CD4-positive, alpha-beta T cell (primary cell): ENCODE data around the gene CPNE4. TPM values are rescaled to one million over a fixed set of nuclear protein-coding genes. Genes with fewer than 3 reads are reported as not detected.

Source experiments
- ATAC-seq: fragments of 200-7000 bp; cut with Tn5 transposase; one replicate; pipeline ENCODE4 v1.10.0; 2022; ENCODE audit warnings: mild to moderate bottlenecking; ENCODE audit not compliant: poor library complexity
- CTCF ChIA-PET: fragments of 350-600 bp; sonication (Branson Sonifier 250); formaldehyde crosslinking; loops from one replicate; lab custom pipeline; 2021; ENCODE audit warnings: antibody characterized with exemption, inconsistent platforms; lab: Charles Lee
- POLR2A ChIA-PET: fragments of 350-600 bp; sonication (Branson Sonifier 250); formaldehyde crosslinking; loops from one replicate; lab custom pipeline; 2021; ENCODE audit warnings: antibody characterized with exemption, inconsistent platforms; lab: Charles Lee
- DNase-seq, 14 experiments: peaks; one replicate each; pipeline ENCODE4 v3.0.0-alpha.2; 2013 to 2020; ENCODE audit warnings: mixed read lengths in 2 of 14
- H3K27ac ChIP-seq, 2 donors: one replicate each; pipeline versions ENCODE4 v1.5.1 to v1.7.0; 2013; ENCODE audit warnings: low read length in 2 of 2, low read depth in 1 of 2, mild to moderate bottlenecking in 1 of 2
- H3K27me3 ChIP-seq, 2 experiments: 1 replicate in 1 of 2; 2 replicates in 1 of 2; pipeline versions ENCODE4 v1.6.1 to v1.7.0; 2013; ENCODE audit warnings: low read length in 2 of 2, control low read depth in 1 of 2, mild to moderate bottlenecking in 1 of 2, moderate library complexity in 1 of 2; ENCODE audit not compliant: insufficient read depth in 2 of 2, control insufficient read depth in 1 of 2
- H3K36me3 ChIP-seq: one replicate; pipeline ENCODE4 v1.6.1; 2013; ENCODE audit warnings: low read length, control low read depth; ENCODE audit not compliant: insufficient read depth
- H3K4me1 ChIP-seq: one replicate; pipeline ENCODE4 v1.6.1; 2013; ENCODE audit warnings: low read length, control low read depth; ENCODE audit not compliant: insufficient read depth
- H3K4me3 ChIP-seq: one replicate; pipeline ENCODE4 v1.5.1; 2013; ENCODE audit warnings: mild to moderate bottlenecking, low read length, moderate library complexity
- H3K9me3 ChIP-seq, 2 experiments: 1 replicate in 1 of 2; 2 replicates in 1 of 2; pipeline versions ENCODE4 v1.6.1 to v1.7.0; 2013; ENCODE audit warnings: low read length in 2 of 2, mild to moderate bottlenecking in 2 of 2, control low read depth in 1 of 2, moderate library complexity in 1 of 2; ENCODE audit not compliant: control insufficient read depth in 1 of 2, insufficient read depth in 1 of 2
- H3K27ac Mint-ChIP-seq: one replicate; pipeline ENCODE4 v1.8.0; 2020; ENCODE audit warnings: mixed read lengths
- H3K27me3 Mint-ChIP-seq: one replicate; pipeline ENCODE4 v1.8.0; 2021; ENCODE audit warnings: mixed read lengths
- H3K36me3 Mint-ChIP-seq: one replicate; pipeline ENCODE4 v1.8.0; 2021; ENCODE audit warnings: low read depth, mixed read lengths
- H3K4me1 Mint-ChIP-seq: one replicate; pipeline ENCODE4 v1.8.0; 2021; ENCODE audit warnings: low read depth, mixed read lengths
- H3K4me3 Mint-ChIP-seq: one replicate; pipeline ENCODE4 v1.8.0; 2020; ENCODE audit warnings: mild to moderate bottlenecking, mixed read lengths
- H3K9me3 Mint-ChIP-seq: one replicate; pipeline ENCODE4 v1.8.0; 2020; ENCODE audit warnings: mixed read lengths
- CTCF ChIP-seq: fragments of 200-600 bp; IDR thresholded peaks from one replicate; pipeline ENCODE4 v1.8.0; 2022; ENCODE audit warnings: antibody characterized with exemption, mild to moderate bottlenecking
- intact Hi-C, 2 experiments: fragments of 100-400 bp; cut with DNase I in 1 of 2; cut with micrococcal nuclease in 1 of 2; formaldehyde crosslinking; loops; one replicate each; pipeline versions ENCODE4 v1.15.1 to v1.9.0; 2023 to 2025; cut with DNase I, micrococcal nuclease
- total RNA-seq, 174 experiments: library from RNA in 2 of 174; stranded (reverse) in 2 of 174; gene quantifications; one replicate each; pipeline ENCODE4 v1.2.3 and lab custom pipeline; 2021 to 2026

Gene CPNE4
- total RNA-seq, 2 experiments from 2014 or later: not detected

GRCh38 chr3:131912255-131912654, 122.6 kb downstream of the CPNE4 start:
- no peaks in the 10 kb centered on the region for H3K9me3 Mint-ChIP-seq
- peaks cover 0 to 3% of the 10 kb centered on the region in 2 experiments for H3K27me3 ChIP-seq
- ChIA-PET CTCF (no interaction called here), POLR2A (no interaction called here)
- no peak overlapping the region for H3K27ac ChIP-seq
- H3K9me3 ChIP-seq: no peaks in the 10 kb centered on the region
- no peak for TF ChIP-seq CTCF
- no peaks in the 10 kb centered on the region for H3K36me3 ChIP-seq
- DNase-seq: no peak
- no peak for ATAC-seq
- no peak overlapping the region for H3K4me3 Mint-ChIP-seq
- H3K27me3 Mint-ChIP-seq: peaks cover 8% of the 10 kb centered on the region
- no peaks in the 10 kb centered on the region for H3K36me3 Mint-ChIP-seq
- intact Hi-C loops: no loop called here
- no peak overlapping the region for H3K4me3 ChIP-seq
- H3K4me1 Mint-ChIP-seq: no peaks in the 10 kb centered on the region
- H3K4me1 ChIP-seq: no peaks in the 10 kb centered on the region
- H3K27ac Mint-ChIP-seq: no peak overlapping the region

DNA sequence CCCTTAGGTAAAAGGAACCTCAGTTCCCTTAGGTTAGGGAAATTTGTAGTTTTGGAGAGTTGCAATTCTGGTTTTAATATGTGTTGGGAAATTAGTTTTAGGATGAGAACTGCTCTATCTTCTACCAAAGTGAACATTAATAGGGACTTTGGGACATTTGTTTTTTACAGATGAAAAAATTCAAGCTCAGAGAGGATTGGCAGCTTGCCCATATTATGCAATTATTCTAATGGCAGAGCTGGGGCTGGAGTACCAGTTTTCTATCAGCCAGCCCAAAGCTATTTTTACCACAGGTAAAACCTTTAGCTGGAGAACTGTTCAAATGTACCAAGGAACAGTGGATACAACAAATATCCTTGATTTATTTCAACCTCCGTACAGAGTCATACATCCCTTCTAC, 127.0 kb downstream of the CPNE4 start:
- no peaks in the 10 kb centered on the region for H3K36me3 Mint-ChIP-seq
- ATAC-seq: no peak
- Histone ChIP-seq H3K4me3 (no peak overlapping the region), H3K4me1 (no peaks in the 10 kb centered on the region), H3K27ac (no peak overlapping the region), H3K9me3 (no peaks in the 10 kb centered on the region), H3K36me3 (no peaks in the 10 kb centered on the region), H3K27me3 (peaks cover 0 to 3% of the 10 kb centered on the region in 2 experiments)
- no peaks in the 10 kb centered on the region for H3K9me3 Mint-ChIP-seq
- peaks cover 4% of the 10 kb centered on the region for H3K27me3 Mint-ChIP-seq
- TF ChIP-seq CTCF: no peak
- H3K4me3 Mint-ChIP-seq: no peak overlapping the region
- intact Hi-C loops: no loop called here
- H3K27ac Mint-ChIP-seq: no peak overlapping the region
- CTCF ChIA-PET: no interaction called here
- DNase-seq: no peak
- no peaks in the 10 kb centered on the region for H3K4me1 Mint-ChIP-seq
- POLR2A ChIA-PET: no interaction called here

GRCh38 chr3:131903988-131904415, 130.8 kb downstream of the CPNE4 start:
- CTCF ChIA-PET: no interaction called here
- DNase-seq (no peak), ATAC-seq (no peak)
- Histone ChIP-seq H3K9me3 (no peaks in the 10 kb centered on the region), H3K27ac (no peak overlapping the region), H3K27me3 (no peaks in the 10 kb centered on the region), H3K36me3 (no peaks in the 10 kb centered on the region), H3K4me3 (no peak overlapping the region), H3K4me1 (no peaks in the 10 kb centered on the region)
- POLR2A ChIA-PET: no interaction called here
- H3K36me3 Mint-ChIP-seq: no peaks in the 10 kb centered on the region
- H3K9me3 Mint-ChIP-seq: no peaks in the 10 kb centered on the region
- H3K27ac Mint-ChIP-seq: no peak overlapping the region
- H3K4me3 Mint-ChIP-seq: no peak overlapping the region
- no peaks in the 10 kb centered on the region for H3K4me1 Mint-ChIP-seq
- no peak for TF ChIP-seq CTCF
- no peaks in the 10 kb centered on the region for H3K27me3 Mint-ChIP-seq
- intact Hi-C loops: no loop called here
